Measurements from ENCODE around the gene ARPC4.
A peak's percentile ranks its signal among the peaks of the same experiment; 100 is the strongest.

Gene ARPC4

GRCh38 chr3:9778143-9779074 lies 14.5 kb upstream of the ARPC4 start:
- DNase-seq (ENCODE audit: low read depth, low spot score) = peak; percentile 62
- no peak for TF ChIP-seq CTCF (IDR thresholded peaks at IDR 0.05; ENCODE audit: low read depth, low read length)
- in situ Hi-C loops (cut with HindIII; ENCODE audit: low sequenced_read_pairs) = no loop called here
- H3K4me3 ChIP-seq (ENCODE audit: low read depth, low read length) = no peak overlapping the region

DNA sequence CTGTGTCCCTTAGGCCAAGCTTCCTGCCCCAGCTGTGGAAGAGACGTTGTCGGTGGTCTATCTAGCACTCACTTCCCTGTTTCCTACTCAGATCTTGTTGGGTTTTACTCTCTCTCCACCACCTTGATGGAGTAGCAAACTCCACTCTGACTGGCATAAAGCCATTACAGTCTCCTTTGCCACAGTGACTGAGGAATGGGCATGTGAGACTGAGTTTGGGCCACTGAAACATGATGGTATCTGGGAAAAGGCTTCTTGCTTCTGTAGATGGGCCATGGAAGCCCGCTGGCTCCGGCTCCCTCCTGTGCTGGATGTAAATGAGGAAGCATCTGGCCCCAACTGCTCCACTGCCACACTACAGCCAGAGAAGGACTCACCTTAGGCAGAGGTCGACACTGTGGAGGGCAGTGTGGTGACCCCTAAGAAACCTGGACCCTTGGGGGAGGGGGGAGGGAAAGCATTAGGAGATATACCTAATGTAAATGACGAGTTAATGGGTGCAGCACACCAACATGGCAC lies 13.7 kb upstream of the ARPC4 start:
- no peak overlapping the region for H3K4me3 ChIP-seq (ENCODE audit: low read depth, low read length)
- in situ Hi-C loops (cut with HindIII; ENCODE audit: low sequenced_read_pairs) = no loop called here
- TF ChIP-seq CTCF (IDR thresholded peaks at IDR 0.05; ENCODE audit: low read depth, low read length) = no peak
- DNase-seq (ENCODE audit: low read depth, low spot score) = no peak

DNA sequence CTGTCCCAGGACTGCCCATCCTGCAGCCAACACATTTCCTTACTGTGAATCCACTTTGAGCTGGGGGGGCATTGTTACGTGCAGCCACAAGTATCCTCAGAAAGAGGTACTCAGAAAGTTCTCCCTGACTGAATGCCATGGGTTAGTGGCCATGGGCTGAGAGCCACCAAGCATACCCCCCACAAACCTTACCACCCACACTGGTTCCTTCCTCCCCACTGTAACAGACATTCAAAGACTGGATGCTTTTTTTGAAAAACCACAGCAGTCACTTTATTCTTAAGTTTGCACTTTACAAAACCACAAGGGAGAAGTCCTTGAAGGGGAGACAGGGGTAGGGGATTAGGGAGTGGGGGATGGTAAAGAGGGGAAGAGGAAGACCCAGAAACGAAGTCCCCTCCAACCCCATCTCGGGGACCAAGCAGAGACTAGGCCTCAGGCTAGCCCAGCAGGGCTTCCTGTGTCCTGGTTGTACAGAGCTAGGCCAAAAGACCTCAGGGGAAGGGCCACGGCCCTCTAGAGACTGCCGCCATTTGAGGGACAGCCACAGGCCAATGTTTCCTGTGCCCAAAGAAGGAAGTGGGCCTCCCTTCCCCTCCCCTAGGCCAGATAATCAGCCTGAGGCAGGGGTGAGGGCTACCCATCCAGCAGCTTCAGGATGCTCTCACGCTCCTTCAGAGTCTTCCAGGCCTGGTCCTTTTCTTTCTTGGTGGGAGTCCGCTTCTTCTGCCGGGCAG lies 13.0 kb upstream of the ARPC4 start:
- TF ChIP-seq CTCF (IDR thresholded peaks at IDR 0.05; ENCODE audit: low read depth, low read length) = no peak
- no peak for DNase-seq (ENCODE audit: low read depth, low spot score)
- in situ Hi-C loops (cut with HindIII; ENCODE audit: low sequenced_read_pairs) = no loop called here
- H3K4me3 ChIP-seq (ENCODE audit: low read depth, low read length) = no peak overlapping the region

DNA sequence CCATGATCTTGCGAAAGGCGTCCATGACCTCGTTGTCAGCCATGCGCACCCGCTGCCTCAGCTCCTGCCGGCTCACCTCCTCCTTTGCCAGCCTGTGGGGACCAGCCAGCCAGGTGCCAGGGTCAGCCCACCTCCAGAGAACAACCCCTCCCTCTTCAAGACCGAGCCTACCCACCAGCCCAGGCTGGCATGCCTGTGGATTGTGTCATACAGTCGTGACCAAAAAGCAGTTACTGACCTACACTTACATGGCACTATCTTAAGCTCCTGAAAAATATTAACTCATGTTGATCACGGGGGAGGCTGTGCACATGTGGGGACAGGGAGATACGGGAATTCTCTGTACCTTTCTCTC lies 12.4 kb upstream of the ARPC4 start:
- DNase-seq (ENCODE audit: low read depth, low spot score) = no peak
- no peak for TF ChIP-seq CTCF (IDR thresholded peaks at IDR 0.05; ENCODE audit: low read depth, low read length)
- in situ Hi-C loops (cut with HindIII; ENCODE audit: low sequenced_read_pairs) = no loop called here
- no peak overlapping the region for H3K4me3 ChIP-seq (ENCODE audit: low read depth, low read length)

DNA sequence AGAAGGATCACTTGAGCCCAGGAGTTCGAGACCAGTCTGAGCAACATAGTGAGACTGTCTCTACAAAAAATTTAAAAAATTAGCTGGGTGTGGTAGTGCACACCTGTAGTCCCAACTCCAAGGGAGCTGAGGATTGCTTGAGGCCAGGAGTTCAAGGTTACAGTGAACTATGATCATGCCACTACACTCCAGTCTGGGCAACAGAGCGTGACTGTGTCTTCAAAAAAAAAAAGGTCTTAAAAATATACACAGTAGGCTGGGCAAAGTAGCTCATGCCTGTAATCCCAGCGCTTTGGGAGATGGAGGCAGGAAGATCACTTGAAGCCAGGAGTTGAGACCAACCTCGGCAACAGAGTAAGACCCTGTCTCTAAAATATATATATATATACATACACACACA lies 12.0 kb upstream of the ARPC4 start:
- no peak for DNase-seq (ENCODE audit: low read depth, low spot score)

More for the DNA sequence above, 12.0 kb upstream of the ARPC4 start:
- no peak overlapping the region for H3K4me3 ChIP-seq (ENCODE audit: low read depth, low read length)
- TF ChIP-seq CTCF (IDR thresholded peaks at IDR 0.05; ENCODE audit: low read depth, low read length) = no peak
- in situ Hi-C loops (cut with HindIII; ENCODE audit: low sequenced_read_pairs) = no loop called here
